ENCODE data around the gene PRSS57. TPM values are rescaled to one million over a fixed set of nuclear protein-coding genes. Genes with fewer than 3 reads are reported as not detected.

PRSS57 gene
- polyA plus RNA-seq, 1 of the 3 experiments (the other 2 are of a cell fraction), result not detected

GRCh38 chr19:652467-653389 lies 42.5 kb downstream of the PRSS57 start:
- Histone ChIP-seq H3K27ac (ENCODE audit: low read depth in 2 of 2, low read length in 1 of 2) (no peak overlapping the region), H4K20me1 (ENCODE audit: insufficient read depth) (peaks cover 59% of the 10 kb centered on the region), H3K9ac (no peak overlapping the region), H3K4me3 (ENCODE audit: low read depth in 2 of 2, low read length in 1 of 2) (no peak overlapping the region), H3K9me2 (no peaks in the 10 kb centered on the region), H3K4me2 (no peak overlapping the region), H3K36me3 (replicated peaks in 1 of 2; ENCODE audit: control insufficient read depth in 1 of 2, insufficient read depth in 2 of 2, low read length in 1 of 2) (peaks cover 0 to 36% of the 10 kb centered on the region in 2 experiments), H3K4me1 (ENCODE audit: control insufficient read depth in 1 of 2, insufficient read depth in 2 of 2, low read depth in 1 of 2, low read length in 1 of 2) (no peaks in the 10 kb centered on the region), H3K27me3 (ENCODE audit: insufficient read depth) (no peaks in the 10 kb centered on the region), H3K9me3 (no peaks in the 10 kb centered on the region), H3K79me2 (ENCODE audit: insufficient read depth) (peaks cover 62% of the 10 kb centered on the region), H3F3A (replicated peaks; ENCODE audit: insufficient read depth) (no peaks in the 10 kb centered on the region), H2AFZ (ENCODE audit: low read depth) (no peak overlapping the region)
- TF ChIP-seq FOXM1 (IDR thresholded peaks at IDR 0.05; ENCODE audit: low read depth) (no peak), IRF3 (IDR thresholded peaks at IDR 0.05; ENCODE audit: low read depth, low read length) (no peak), FOSL2 (IDR thresholded peaks at IDR 0.05; ENCODE audit: borderline replicate concordance, low read depth) (no peak), TAF1 (IDR thresholded peaks at IDR 0.05; ENCODE audit: borderline replicate concordance, low read depth, low read length) (no peak), GATA2 (CRISPR knock-in tag; IDR thresholded peaks at IDR 0.05) (no peak), ELF1 (IDR thresholded peaks at IDR 0.05) (no peak), MEF2A (IDR thresholded peaks at IDR 0.05; ENCODE audit: borderline replicate concordance, low read depth) (no peak), TEAD4 (IDR thresholded peaks at IDR 0.05; ENCODE audit: borderline replicate concordance, insufficient read depth) (no peak), RFX5 (IDR thresholded peaks at IDR 0.05; ENCODE audit: low read length) (no peak), JUND (IDR thresholded peaks at IDR 0.05) (no peak)
- ChIA-PET CTCF (no interaction called here), POLR2A (no interaction called here)
- WGBS (ENCODE audit: low lambda C conversion rate), result 95% methylated on average over 11 of the region's 54 CpGs
- no peak for DNase-seq

- Histone ChIP-seq H3K9ac (no peak overlapping the region), H3K4me3 (ENCODE audit: low read depth in 2 of 2, low read length in 1 of 2) (no peak overlapping the region), H3F3A (replicated peaks; ENCODE audit: insufficient read depth) (no peaks in the 10 kb centered on the region), H3K79me2 (ENCODE audit: insufficient read depth) (peaks cover 55% of the 10 kb centered on the region), H2AFZ (ENCODE audit: low read depth) (no peak overlapping the region), H3K9me2 (no peaks in the 10 kb centered on the region), H3K36me3 (replicated peaks in 1 of 2; ENCODE audit: control insufficient read depth in 1 of 2, insufficient read depth in 2 of 2, low read length in 1 of 2) (peaks cover 0 to 40% of the 10 kb centered on the region in 2 experiments), H3K4me1 (ENCODE audit: control insufficient read depth in 1 of 2, insufficient read depth in 2 of 2, low read depth in 1 of 2, low read length in 1 of 2) (no peaks in the 10 kb centered on the region), H3K27ac (ENCODE audit: low read depth in 2 of 2, low read length in 1 of 2) (no peak overlapping the region), H4K20me1 (ENCODE audit: insufficient read depth) (peaks cover 52% of the 10 kb centered on the region), H3K27me3 (ENCODE audit: insufficient read depth) (no peaks in the 10 kb centered on the region), H3K9me3 (no peaks in the 10 kb centered on the region), H3K4me2 (no peak overlapping the region)
- 92% methylated on average over 24 of the region's 24 CpGs for WGBS (ENCODE audit: low lambda C conversion rate)
- ChIA-PET CTCF (no interaction called here), POLR2A (no interaction called here)
- no peak for DNase-seq
- no peak for TF ChIP-seq RAD21 (IDR thresholded peaks at IDR 0.05; ENCODE audit: low read length)
- TF ChIP-seq RCOR1 (IDR thresholded peaks at IDR 0.05; ENCODE audit: low read length), result no peak
Observed at GRCh38 chr19:651991-652390, 43.3 kb downstream of the PRSS57 start.
